ENCODE data around the gene TMEM169. TPM values are rescaled to one million over a fixed set of nuclear protein-coding genes. Genes with fewer than 3 reads are reported as not detected.

The TMEM169 gene
- total and polyA plus RNA-seq, 2 of the 13 experiments (the other 11 are each of a cell fraction or from before 2014, with no cell fraction given) = 1.5 to 4.5 TPM

GRCh38 chr2:216081487-216082116 lies at the start of gene TMEM169, which contains the start of gene PECR (continued):
- TF ChIP-seq, protein P1, sequence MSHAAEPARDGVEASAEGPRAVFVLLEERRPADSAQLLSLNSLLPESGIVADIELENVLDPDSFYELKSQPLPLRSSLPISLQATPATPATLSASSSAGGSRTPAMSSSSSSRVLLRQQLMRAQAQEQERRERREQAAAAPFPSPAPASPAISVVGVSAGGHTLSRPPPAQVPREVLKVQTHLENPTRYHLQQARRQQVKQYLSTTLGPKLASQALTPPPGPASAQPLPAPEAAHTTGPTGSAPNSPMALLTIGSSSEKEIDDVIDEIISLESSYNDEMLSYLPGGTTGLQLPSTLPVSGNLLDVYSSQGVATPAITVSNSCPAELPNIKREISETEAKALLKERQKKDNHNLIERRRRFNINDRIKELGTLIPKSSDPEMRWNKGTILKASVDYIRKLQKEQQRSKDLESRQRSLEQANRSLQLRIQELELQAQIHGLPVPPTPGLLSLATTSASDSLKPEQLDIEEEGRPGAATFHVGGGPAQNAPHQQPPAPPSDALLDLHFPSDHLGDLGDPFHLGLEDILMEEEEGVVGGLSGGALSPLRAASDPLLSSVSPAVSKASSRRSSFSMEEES (CRISPR knock-in tag; IDR thresholded peaks at IDR 0.05) = peak; percentile 86
- peak; percentile 82 for TF ChIP-seq FOXO1 (CRISPR knock-in tag; IDR thresholded peaks at IDR 0.05)
- TF ChIP-seq RCOR2 (CRISPR knock-in tag; IDR thresholded peaks at IDR 0.05) = no peak; the same call in 1 of the 2 replicates
- TF ChIP-seq, protein P2, sequence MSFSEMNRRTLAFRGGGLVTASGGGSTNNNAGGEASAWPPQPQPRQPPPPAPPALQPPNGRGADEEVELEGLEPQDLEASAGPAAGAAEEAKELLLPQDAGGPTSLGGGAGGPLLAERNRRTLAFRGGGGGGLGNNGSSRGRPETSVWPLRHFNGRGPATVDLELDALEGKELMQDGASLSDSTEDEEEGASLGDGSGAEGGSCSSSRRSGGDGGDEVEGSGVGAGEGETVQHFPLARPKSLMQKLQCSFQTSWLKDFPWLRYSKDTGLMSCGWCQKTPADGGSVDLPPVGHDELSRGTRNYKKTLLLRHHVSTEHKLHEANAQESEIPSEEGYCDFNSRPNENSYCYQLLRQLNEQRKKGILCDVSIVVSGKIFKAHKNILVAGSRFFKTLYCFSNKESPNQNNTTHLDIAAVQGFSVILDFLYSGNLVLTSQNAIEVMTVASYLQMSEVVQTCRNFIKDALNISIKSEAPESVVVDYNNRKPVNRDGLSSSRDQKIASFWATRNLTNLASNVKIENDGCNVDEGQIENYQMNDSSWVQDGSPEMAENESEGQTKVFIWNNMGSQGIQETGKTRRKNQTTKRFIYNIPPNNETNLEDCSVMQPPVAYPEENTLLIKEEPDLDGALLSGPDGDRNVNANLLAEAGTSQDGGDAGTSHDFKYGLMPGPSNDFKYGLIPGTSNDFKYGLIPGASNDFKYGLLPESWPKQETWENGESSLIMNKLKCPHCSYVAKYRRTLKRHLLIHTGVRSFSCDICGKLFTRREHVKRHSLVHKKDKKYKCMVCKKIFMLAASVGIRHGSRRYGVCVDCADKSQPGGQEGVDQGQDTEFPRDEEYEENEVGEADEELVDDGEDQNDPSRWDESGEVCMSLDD (CRISPR knock-in tag; IDR thresholded peaks at IDR 0.05; ENCODE audit: borderline replicate concordance) = no peak
- TF ChIP-seq, protein P3, sequence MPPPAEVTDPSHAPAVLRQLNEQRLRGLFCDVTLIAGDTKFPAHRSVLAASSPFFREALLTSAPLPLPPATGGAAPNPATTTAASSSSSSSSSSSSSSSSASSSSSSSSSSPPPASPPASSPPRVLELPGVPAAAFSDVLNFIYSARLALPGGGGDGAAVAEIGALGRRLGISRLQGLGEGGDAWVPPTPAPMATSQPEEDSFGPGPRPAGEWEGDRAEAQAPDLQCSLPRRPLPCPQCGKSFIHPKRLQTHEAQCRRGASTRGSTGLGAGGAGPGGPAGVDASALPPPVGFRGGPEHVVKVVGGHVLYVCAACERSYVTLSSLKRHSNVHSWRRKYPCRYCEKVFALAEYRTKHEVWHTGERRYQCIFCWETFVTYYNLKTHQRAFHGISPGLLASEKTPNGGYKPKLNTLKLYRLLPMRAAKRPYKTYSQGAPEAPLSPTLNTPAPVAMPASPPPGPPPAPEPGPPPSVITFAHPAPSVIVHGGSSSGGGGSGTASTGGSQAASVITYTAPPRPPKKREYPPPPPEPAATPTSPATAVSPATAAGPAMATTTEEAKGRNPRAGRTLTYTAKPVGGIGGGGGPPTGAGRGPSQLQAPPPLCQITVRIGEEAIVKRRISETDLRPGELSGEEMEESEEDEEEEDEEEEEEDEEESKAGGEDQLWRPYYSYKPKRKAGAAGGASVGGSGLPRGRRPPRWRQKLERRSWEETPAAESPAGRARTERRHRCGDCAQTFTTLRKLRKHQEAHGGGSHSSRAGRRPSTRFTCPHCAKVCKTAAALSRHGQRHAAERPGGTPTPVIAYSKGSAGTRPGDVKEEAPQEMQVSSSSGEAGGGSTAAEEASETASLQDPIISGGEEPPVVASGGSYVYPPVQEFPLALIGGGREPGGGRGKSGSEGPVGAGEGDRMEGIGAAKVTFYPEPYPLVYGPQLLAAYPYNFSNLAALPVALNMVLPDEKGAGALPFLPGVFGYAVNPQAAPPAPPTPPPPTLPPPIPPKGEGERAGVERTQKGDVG (CRISPR knock-in tag; IDR thresholded peaks at IDR 0.05; ENCODE audit: borderline replicate concordance) = peak; percentile 88
- TF ChIP-seq ZSCAN29 (CRISPR knock-in tag; conservative IDR thresholded peaks at IDR 0.05) = 0 out of 2 replicates have a peak, but pooled peaks have one; percentile 18
- TF ChIP-seq ZNF605 (CRISPR knock-in tag; IDR thresholded peaks at IDR 0.05) = peak; percentile 99
- peak; percentile 92 for TF ChIP-seq ZNF564 (CRISPR knock-in tag; IDR thresholded peaks at IDR 0.05)
- TF ChIP-seq YY1 (IDR thresholded peaks at IDR 0.05; ENCODE audit: insufficient read depth, insufficient replicate concordance, low read depth, low read length) = peak; percentile 84
- TF ChIP-seq ZBTB1 (CRISPR knock-in tag; IDR thresholded peaks at IDR 0.05; ENCODE audit: borderline replicate concordance) = no peak; the same call in 1 of the 2 replicates
- peak; percentile 87 for TF ChIP-seq HIVEP1 (CRISPR knock-in tag; IDR thresholded peaks at IDR 0.05)
